Stimulated activated CD4-positive, alpha-beta T cell treated with anti-CD3 and anti-CD28 coated beads, Interleukin-4, amount 100 ng/mL, for 4 hours (primary cell): ENCODE results near the gene TBCEL.
"Not testable (repeated sequence)": the region's sequence is repeated elsewhere in the genome, so short reads cannot be mapped to it uniquely, and the experiment has no call there.

Experiments used
- DNase-seq, 2 experiments: peaks; one replicate each; pipeline ENCODE4 v3.0.0-alpha.2; 2020

Gene TBCEL

DNA sequence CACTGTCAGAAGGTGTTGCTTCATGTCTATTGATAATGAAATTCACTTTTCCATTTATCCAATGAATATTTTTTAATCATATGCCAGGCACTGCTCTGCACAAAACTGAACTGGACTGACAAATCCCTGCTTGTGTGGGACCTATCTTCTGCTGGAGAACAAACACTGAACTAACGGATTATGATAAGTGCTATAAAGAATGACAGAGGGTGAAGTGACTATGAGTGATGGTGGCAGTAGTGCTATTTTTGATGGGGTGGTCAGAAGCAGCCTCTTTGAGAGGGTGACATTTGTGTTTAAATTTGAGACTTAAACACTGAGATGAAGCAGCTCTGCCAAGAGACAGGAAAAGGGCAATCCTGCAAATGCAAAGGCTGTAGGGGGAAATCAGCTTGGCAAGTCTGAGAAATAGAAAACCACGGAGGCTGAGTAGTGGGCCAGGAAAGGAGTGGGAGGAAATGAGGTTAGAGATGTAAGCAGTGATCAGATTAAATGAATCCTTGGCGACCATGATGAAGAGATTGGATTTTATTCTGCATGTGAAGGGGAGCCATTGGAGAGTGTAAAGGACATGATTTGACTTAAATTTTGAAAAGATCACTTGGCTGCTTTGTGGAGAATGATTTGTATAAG lies 6.0 kb downstream of the TBCEL start:
- no peak for DNase-seq

DNA sequence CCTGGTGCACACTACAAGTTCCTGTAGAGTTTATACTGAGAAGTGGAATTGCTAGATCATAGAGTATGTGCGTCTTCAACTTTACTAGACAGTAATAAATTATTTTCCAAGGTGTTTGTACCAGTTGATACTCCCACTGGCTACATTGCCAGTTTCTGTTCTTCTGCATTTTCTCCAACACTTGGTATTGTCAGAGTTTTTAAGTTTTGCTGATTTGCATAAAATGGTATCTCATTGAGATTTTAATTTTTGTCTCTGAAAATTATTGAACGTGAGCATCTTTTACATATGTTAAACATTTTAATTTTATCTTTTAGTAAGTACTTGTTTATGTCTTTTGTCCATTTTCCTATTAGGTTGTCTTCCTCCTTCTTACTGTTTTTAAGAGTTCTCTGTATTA lies 7.3 kb downstream of the TBCEL start:
- DNase-seq, result no peak

DNA sequence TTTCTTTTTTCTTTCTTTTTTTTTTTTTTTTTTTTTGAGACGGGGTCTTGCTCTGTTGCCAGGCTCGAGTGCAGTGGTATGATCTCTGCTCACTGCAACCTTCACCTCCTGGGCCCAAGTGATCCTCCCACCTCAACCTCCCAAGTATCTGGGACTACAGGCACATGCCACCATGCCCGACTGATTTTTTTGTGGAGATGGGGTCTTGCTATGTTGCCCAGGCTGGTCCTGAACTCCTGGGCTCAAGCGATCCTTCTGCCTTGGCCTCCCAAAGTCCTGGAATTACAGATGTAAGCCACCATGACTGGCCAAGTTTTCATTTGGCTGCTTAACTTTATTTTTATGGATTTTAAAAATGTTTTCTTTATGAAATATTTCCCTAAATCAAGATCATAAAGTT lies 7.7 kb downstream of the TBCEL start:
- not testable (repeated sequence) for DNase-seq

DNA sequence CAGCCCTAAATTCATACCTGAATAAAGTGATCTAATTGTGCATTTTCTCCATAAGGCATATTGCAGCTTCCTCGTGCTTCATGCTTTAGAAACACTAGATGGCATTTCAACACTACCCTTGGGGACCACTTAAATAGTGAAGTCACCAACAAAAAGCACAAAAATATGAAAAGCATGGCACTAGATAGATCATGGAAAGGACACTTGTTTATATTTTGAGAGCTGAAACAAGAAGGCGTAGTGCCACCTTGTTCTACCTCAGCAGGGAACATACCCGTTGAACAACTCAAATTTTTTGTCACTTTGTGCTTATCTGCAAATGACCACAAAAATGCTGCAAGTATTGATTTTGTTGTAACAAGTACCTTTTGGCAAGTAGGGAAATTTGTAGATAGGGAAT lies 8.6 kb downstream of the TBCEL start:
- no peak for DNase-seq

DNA sequence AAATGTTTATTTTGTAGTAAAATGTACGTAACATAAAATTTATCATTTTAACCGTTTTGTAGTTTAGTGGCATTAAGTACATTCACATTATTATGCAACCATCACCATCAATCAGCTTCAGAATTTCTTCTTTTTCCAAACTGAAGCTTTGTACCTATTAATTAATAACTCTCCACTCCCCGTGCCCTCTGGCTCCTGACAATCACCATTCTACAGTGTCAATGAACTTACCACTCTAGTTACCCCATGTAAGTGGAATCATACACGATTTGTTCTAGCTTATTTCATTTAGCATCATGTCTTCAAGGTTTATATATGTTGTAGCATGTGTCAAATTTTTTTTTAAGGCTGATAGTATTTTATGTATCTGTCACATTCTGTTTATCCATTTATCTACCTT lies 9.7 kb downstream of the TBCEL start:
- no peak for DNase-seq

DNA sequence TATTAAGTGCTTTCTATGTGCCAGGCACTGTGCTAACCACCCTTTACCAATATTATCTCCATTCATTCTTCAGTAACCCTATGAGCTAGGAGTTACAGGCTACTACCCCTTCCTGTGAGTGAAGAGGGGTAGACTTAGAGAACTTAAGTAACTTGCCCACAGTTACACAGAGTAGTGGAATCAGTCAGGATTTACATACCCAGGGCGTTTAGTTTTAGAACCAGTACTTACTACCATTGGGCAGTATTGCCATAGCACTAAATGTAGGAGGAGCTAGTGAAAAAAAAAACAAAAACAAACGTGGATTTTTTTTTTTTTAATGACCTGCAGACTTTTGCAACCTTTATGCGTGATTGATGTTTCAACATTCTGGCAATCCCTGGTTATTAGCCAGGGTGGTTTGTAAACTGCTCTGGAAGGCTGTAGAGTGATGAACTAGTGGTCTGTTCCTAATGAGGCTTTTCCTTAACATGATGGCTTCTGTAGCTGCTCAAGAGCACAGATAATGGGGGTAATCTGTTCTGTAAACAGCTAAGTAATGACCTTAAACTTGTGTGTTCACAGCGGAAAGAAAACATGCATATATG lies 11.4 kb downstream of the TBCEL start:
- no peak for DNase-seq

DNA sequence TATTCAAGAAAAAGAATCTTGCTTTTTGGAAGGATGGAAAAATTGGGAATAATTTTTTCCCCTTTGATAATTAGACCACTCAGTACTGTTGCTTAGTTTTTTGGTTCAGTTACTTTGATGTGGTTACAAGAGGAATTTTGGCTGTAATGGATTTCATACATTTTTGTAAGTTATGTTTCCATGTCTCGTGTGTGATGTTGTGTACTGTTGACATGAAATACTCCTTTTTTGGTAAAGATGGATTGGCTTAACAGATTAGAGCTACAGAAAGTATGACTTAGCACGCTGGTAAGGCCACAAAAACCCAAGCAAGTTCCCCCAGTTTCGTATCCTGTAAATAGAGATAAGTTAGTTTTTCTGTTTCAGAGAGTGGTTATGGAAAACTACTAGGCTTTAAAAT lies 11.9 kb downstream of the TBCEL start:
- no peak for DNase-seq

DNA sequence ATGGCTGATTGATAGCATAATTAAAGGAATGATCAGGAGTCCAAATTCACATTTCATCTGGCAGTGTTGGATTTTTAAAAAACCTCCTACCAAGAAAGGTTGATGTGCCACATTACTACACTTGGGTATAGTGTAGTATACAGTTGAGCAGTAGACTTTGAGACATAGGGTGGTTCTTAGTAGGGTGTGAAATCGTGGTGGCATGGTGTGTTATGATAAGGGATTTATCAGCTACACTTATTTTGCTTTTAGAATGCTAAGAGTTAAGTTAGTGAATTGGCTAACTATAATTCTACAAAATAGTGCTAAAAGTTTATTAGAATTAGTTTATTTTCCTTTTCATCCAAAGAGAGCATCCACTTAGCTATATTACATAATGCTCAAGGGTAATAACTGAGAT lies 13.1 kb downstream of the TBCEL start:
- no peak for DNase-seq

DNA sequence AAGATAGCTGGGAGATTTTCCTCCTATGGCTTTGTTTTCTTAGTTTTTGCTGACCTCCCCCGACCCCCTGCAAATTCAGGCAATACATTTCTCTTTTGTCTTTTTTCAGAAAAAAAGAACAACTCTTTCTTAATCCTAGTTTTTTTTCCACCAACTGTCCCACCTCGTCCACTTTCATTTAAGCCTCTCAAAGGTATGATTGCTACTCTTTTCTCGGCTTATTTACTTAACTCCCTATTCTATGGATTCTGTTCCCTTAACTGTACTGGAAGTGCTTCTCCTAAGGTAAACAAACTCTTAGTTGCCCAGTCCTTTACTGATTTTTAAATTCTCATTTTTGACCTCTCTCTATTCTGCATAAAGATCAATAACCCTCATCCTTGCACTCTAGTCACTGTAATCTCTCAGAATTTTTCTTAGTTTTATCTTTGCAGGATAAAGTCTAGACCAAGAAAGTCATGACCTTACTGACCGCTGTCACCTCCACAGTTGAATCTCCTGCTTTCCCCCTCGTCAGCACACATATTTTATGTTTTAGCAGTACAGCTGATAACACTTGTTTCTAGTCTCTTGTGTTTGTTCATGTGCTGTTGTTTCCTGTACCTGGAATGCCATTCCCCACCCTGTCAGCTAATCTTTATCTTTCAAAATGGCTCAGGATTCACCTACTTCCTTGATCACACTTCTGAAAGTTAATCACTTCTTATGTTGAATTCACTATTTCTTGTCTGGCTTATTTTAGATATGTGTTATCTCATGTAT lies 14.9 kb downstream of the TBCEL start:
- DNase-seq, result no peak

DNA sequence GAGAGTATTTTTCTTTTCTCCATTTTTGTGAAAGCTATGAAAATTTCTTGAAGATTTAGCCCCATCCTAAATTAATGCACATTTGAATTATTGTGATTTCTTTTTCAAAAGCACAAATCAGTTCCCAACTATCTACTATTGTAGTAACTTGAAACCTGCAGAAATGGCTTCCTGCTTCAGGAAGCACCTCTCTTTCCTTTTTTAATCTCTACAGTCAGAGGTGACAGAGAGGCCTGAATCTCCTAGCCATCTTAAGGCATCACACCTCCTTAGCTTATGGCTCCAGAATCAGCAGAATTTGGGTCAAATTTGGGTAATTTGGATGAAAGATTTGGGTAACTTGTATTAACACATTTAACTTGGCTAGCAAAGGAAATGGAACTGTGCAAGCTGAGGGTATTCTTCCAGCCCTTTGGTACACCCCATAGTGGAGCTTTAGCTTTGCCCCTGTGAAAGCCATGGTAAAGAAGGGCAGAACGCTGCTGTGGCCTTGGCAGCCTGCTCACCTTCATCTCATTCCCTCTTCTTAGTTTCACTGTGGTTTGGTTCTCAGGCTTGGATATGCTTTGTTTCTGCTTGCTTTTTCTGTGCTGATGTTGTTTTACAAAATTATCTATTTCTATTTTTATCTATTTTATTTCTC lies 16.2 kb downstream of the TBCEL start:
- no peak for DNase-seq

DNA sequence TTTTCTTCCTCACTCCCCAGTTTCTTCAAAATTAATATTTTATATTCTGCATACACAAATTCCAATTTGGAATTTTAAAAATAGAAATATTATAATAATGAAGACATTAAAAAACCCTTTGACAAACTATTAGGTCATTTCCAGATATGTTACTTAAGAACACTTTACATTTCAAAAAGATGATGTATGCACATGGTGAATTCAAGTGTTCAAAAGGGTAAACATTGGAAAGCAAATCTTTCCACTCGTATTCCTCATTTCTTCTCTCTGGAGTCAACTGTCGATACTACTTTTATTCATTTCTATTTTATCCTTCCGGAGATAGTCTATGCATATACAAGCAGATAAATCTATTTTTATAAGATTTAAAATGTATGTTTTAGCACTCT lies 16.7 kb downstream of the TBCEL start:
- DNase-seq, result no peak

DNA sequence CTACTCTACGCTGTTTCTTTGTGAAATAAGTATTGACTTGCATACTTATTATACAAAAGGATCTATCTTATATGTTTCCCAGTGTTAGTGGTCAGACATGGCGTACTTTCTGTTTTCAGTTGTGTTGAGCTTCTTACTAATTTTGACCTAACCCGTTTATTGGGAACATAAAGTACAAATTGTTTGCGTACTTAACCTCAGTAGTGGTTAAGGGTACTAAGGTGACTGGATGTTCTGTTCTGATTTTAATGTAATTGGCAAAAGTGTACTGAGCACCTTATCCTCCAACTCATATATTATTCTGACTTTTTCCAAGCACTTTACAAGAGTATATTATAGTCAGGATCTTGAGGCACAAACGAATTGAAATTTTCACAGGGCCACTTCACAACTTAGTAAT lies 17.2 kb downstream of the TBCEL start:
- DNase-seq, result no peak

DNA sequence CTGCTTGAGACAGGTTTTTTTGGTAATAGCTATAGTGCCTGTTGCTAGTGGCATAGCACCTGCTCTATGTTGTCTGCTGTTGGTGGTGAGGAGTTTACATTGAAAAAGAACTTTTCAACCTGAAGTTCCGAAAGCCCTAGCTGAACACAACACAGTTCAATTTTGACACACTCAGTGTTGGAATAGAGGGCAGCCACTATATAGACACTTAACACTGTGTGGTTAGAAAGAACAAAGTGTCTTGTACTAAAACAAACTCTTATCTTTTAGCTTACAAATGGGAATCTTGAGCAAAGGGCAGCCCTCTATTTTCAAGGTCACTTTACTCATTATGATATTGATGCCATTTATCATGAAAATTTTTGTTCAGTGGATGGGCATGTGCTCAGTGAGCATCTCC lies 18.4 kb downstream of the TBCEL start:
- no peak for DNase-seq

DNA sequence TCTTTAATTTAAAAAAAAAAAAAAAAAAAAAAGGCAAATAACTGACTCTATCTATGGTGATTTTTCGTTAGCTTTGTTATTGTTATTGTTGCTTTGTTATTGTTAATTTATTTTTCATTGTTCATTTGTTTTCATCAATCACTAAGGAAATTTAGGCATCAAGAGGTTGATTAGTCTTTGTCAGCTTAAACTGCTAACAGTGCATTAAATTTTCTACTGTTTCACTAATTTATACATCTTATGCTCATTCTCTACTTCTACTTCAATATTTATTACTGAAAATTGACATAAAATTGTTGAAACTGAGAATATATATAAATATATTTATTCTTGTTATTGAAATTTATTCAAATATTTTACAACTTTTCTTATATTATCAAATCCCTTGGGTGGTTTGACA lies 24.0 kb downstream of the TBCEL start:
- DNase-seq, result no peak

DNA sequence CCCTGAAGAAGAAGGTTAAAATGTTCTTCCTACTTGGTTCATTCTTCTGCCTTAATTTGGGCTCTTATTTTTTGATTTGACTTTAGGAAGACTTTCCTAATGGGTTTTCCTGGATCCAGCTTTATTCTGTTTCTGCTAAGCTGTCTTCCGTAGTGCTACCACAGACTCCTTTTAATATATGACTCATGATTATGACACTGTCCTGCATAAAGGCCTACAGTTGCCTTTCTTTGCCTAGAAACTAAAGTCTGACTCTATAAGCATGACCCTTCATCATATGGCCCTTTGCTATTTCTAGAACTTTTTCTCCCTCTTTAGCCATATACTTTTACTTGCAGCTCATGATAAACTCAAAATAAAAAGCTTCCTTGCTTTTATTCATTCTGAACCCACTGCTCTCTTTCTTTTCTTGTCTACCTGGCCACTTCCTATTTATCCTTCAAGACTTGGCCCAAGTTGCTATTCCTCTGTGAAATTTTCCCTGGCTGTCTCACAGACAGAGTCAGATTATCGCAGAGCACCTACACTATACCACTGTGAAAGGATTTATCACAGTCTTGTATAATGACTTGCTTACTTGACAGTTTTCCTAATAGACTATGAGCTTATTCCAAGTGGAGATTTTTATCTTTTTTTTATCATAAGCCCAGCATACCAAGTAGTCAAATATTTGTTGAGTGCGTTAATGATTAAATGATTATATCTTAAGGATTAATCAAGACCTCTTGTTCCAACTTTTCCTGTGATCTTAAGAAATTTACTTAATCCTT lies 24.7 kb downstream of the TBCEL start:
- DNase-seq, result no peak

DNA sequence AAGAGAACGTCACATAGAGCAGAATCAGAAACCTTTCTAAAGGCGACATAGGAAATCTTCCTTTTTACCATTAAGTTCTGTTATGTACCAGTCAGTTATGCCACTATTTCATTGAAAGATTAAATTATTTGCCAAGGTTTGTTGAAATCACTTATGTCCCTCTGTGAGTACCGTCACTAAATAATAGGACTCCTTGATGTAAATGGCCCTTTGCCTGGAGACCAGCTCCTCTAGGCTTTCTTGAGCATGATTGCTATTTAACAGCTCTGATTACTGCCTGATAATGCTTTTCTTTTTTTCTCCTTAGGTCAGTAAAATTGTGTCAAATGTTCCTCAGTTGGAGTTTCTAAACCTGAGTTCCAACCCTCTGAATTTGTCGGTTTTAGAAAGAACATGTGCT lies 29.3 kb downstream of the TBCEL start:
- DNase-seq, result no peak

DNA sequence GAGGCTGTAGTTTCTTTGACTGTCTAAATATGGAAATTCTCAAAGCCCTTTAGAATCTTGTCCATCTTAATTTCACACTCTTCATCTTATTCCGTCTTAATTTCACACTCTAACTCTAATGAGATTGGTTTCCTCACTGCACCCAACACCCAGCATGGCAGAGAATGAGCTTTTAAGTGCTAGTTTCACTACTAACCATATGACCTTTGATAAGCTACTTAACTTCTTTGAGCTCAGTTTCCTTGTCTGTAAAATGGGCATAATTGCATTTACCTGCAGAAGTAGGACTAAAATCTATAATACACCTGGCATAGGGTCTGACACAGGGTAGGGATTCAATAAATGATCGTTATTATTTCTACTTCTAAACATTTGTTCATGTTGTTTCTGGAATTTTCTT lies 30.4 kb downstream of the TBCEL start:
- no peak for DNase-seq

DNA sequence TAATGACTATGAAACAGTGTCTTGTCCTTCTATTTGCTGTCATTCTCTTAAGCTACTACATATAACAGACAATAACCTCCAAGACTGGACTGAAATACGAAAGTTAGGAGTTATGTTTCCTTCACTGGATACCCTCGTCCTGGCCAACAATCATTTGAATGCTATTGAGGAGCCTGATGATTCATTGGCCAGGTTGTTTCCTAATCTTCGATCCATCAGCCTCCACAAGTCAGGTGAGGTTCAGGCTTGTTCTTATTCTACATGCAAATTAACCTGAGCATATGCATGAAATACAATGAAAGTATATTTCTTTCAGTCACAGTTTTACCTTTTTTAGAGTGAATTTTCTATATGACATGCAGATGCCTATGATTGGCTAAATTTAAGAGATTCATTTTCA lies 31.2 kb downstream of the TBCEL start:
- no peak for DNase-seq

DNA sequence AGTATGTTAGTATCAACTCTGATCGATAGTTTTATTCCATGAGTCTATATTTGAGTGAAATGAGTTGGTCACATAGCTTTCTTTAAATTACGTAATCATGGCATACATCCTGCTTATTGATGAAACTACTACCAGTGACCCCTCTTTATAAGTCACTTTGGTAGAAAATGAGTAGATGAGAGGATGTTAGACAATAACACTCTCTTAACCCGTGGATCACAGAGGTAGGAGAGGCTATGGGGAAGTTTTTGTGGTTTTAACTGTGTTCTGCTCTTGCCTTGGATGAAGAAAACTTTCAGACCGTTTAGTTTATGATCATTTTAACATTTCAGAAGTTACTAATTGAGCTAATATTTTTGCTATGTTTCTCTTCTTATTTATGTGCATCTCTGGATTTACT lies 34.0 kb downstream of the TBCEL start:
- no peak for DNase-seq

DNA sequence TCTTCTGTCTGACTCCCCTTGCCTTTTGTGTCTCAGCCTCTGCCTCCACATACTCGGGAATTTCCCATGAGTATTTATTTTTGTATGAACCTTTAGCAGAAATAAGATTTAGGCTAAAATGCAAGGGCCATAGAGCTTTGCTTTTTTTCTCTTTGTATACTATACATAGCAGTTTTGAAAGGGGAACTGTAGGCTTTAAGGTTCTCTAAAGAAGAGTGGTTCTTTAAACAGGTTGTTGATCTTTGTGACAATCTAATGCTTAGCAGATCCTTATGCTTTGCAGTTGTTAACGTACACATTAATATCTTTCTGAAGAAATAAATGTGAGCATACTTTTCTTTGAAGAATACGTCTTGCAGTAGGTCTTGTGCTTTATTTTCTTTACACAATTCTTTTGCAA lies 35.0 kb downstream of the TBCEL start:
- no peak for DNase-seq

DNA sequence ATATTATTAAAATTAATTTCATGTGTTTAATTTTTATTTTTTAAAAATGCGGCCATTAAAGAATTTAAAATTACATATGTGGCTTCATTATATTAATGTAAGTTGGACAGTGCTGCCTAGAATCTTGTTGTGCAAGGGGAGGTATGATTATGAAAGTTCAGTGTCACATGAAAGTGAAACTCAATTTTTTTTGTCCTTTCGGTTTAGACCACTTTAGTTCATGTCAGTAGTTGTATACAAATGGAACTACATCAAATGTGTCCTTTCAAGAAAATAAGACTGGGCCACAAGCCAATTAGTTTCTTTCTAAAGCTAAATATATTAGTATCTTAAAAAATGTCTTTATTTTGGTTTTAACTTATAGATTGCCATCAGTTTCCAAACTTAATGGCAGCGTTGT lies 35.7 kb downstream of the TBCEL start:
- no peak for DNase-seq

DNA sequence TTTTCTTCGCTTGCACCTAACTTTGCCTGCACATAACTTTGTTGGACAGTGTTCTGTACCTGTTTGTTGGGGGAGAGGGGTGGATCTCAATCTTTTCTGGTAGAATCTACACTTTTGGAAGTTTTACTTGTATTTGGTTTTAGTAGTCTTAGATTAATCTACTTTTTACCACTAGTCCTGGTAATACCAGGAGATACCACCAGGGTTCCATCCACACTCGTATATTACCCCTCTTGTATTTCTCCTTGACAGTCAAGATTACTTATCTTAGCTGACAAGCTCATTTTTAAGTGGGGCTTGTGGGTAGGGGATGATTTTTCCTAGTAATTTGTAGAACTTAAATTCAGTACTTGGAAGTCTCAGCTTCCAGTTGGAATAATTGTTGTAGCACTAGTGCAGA lies 39.8 kb downstream of the TBCEL start:
- DNase-seq, result no peak

DNA sequence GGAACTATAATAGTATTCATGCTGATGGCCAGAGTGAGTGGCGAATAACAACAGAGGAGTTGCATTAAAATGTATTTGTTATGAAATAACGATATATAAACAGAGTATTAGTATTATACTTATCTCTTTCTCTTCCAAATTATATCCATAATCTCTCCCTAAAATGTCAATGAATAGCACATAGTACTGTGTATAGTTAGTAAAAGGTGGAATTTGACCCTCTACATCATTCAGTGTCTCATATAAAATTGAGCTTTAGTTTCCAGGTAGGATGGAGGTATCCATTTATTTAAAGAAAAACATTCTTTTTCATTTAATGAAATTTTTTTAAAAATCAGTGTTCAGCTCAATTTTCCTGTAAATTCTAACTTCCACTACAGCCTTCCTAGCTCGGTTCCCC lies 42.7 kb downstream of the TBCEL start:
- DNase-seq, result no peak
